HAP-1 (cell line): ENCODE measurements around the gene TMEM217.
"Not testable (repeated sequence)": the region's sequence is repeated elsewhere in the genome, so short reads cannot be mapped to it uniquely, and the experiment has no call there.

Source experiments
- DNase-seq, 2 experiments: peaks; one replicate each; pipeline ENCODE4 v3.0.0-alpha.2; 2016 to 2020; ENCODE audit warnings: low spot score in 2 of 2
- H3K27me3 ChIP-seq: fragments of 250-450 bp; sonication (Bioruptor Pico); 2 replicates; pipeline ENCODE4 v1.5.1; 2020; ENCODE audit warnings: low read depth, mild to moderate bottlenecking, moderate library complexity
- H3K36me3 ChIP-seq: fragments of 250-450 bp; sonication (Bioruptor Pico); replicated peaks from 2 replicates; pipeline ENCODE4 v1.5.1; 2020; ENCODE audit warnings: mild to moderate bottlenecking
- H3K4me1 ChIP-seq: fragments of 250-450 bp; sonication (Bioruptor Pico); 2 replicates; pipeline ENCODE4 v1.5.1; 2020; ENCODE audit warnings: mild to moderate bottlenecking
- H3K4me3 ChIP-seq: fragments of 250-450 bp; sonication (Bioruptor Pico); 2 replicates; pipeline ENCODE4 v1.5.1; 2020; ENCODE audit warnings: mild to moderate bottlenecking, moderate library complexity
- H3K9me3 ChIP-seq: fragments of 250-450 bp; sonication (Bioruptor Pico); 2 replicates; pipeline ENCODE4 v1.5.1; 2020; ENCODE audit warnings: mild to moderate bottlenecking, moderate library complexity
- in situ Hi-C: fragments of 300-500 bp; cut with MboI; formaldehyde crosslinking; loops from 3 replicates; pipeline ENCODE4 v1.14.3; 2020; ENCODE audit warnings: low sequenced_read_pairs, inconsistent platforms, mixed read lengths

The TMEM217 gene

GRCh38 chr6:37187321-37188022 is 70.5 kb downstream of the TMEM217 start:
- no peaks in the 10 kb centered on the region for H3K36me3 ChIP-seq
- H3K4me3 ChIP-seq = no peak overlapping the region
- no peaks in the 10 kb centered on the region for H3K4me1 ChIP-seq
- in situ Hi-C loops = no loop called here
- no peak for DNase-seq
- H3K9me3 ChIP-seq = no peaks in the 10 kb centered on the region
- H3K27me3 ChIP-seq = no peaks in the 10 kb centered on the region

GRCh38 chr6:37185949-37186720 is 71.8 kb downstream of the TMEM217 start:
- H3K9me3 ChIP-seq, H3K36me3 ChIP-seq, DNase-seq, in situ Hi-C loops, H3K4me1 ChIP-seq, H3K4me3 ChIP-seq, H3K27me3 ChIP-seq: not testable (repeated sequence)

- Histone ChIP-seq H3K36me3 (no peaks in the 10 kb centered on the region), H3K9me3 (no peaks in the 10 kb centered on the region), H3K4me1 (no peaks in the 10 kb centered on the region), H3K27me3 (no peaks in the 10 kb centered on the region), H3K4me3 (no peak overlapping the region)
- DNase-seq = no peak
- in situ Hi-C loops = no loop called here
Measured at GRCh38 chr6:37182736-37183590, 75.0 kb downstream of the TMEM217 start.

GRCh38 chr6:37180610-37181009 is 77.3 kb downstream of the TMEM217 start:
- H3K4me3 ChIP-seq, H3K4me1 ChIP-seq, DNase-seq, H3K27me3 ChIP-seq, H3K9me3 ChIP-seq, in situ Hi-C loops, H3K36me3 ChIP-seq: not testable (repeated sequence)

- Histone ChIP-seq H3K27me3 (no peaks in the 10 kb centered on the region), H3K36me3 (peaks cover 6% of the 10 kb centered on the region), H3K4me3 (no peak overlapping the region), H3K4me1 (no peaks in the 10 kb centered on the region; the same call in 1 of the 2 replicates), H3K9me3 (no peaks in the 10 kb centered on the region)
- DNase-seq = no peak
- in situ Hi-C loops = no loop called here
Measured at GRCh38 chr6:37180075-37180474, 77.9 kb downstream of the TMEM217 start.

- no peak overlapping the region for H3K4me3 ChIP-seq
- no peaks in the 10 kb centered on the region for H3K27me3 ChIP-seq
- no peak for DNase-seq
- no peaks in the 10 kb centered on the region for H3K9me3 ChIP-seq
- H3K4me1 ChIP-seq = no peaks in the 10 kb centered on the region; the same call in 1 of the 2 replicates
- in situ Hi-C loops = loop anchor here (10.0 kb wide), 1 partner anchor 153 kb away; no protein-coding TSS in a partner anchor
- peaks cover 27% of the 10 kb centered on the region for H3K36me3 ChIP-seq
Measured at GRCh38 chr6:37177935-37178517, 79.9 kb downstream of the TMEM217 start.

GRCh38 chr6:37177077-37177934 is 80.6 kb downstream of the TMEM217 start:
- Histone ChIP-seq H3K4me1 (peaks cover 3% of the 10 kb centered on the region; the same call in 1 of the 2 replicates), H3K36me3 (peaks cover 34% of the 10 kb centered on the region), H3K4me3 (no peak overlapping the region), H3K27me3 (no peaks in the 10 kb centered on the region), H3K9me3 (no peaks in the 10 kb centered on the region)
- no peak for DNase-seq
- in situ Hi-C loops = loop anchor here (10.0 kb wide), 1 partner anchor 153 kb away; no protein-coding TSS in a partner anchor

DNA sequence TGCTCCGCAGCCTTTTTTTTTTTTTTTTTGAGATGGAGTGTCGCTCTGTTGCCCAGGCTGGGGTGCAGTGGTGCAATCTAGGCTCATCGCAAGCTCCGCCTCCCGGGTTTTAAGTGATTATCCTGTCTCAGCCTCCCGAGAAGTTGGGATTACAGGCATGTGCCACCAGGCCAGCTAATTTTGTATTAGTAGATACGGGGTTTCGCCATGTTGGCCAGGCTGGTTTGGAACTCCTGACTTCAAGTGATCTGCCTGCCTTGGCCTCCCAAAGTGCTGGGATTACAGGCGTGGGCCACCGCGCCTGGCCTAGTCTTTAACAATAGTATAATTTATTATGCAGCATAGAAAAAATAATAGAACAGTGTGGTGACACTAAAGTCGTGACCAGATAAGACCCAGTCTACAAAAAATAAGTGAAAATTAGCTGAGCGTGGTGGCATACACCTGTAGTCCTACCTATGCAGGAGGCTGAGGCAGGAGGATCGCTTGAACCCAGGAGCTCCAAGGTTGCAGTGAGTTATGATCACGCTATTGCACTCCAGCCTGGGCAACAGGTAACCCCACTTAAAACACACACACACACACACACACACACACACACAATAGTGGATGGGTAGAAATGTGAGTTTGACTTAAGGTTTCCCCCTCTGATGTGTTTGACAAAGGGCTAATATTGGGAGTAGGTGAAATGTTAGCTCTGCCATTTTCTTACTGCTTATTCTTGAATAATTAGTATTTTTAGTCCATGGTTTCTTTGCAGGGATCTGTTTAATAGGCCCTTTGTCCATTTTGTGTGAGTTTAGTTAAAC is 81.5 kb downstream of the TMEM217 start:
- Histone ChIP-seq H3K9me3 (no peaks in the 10 kb centered on the region), H3K27me3 (no peaks in the 10 kb centered on the region), H3K4me1 (peaks cover 3% of the 10 kb centered on the region; the same call in 1 of the 2 replicates), H3K4me3 (no peak overlapping the region), H3K36me3 (peaks cover 38% of the 10 kb centered on the region)
- no peak for DNase-seq
- in situ Hi-C loops = loop anchor here (10.0 kb wide), 1 partner anchor 152 kb away; no protein-coding TSS in a partner anchor

GRCh38 chr6:37175332-37176267 is 82.3 kb downstream of the TMEM217 start:
- Histone ChIP-seq H3K36me3 (peaks cover 46% of the 10 kb centered on the region), H3K9me3 (no peaks in the 10 kb centered on the region), H3K4me1 (peaks cover 3% of the 10 kb centered on the region; the same call in 1 of the 2 replicates), H3K4me3 (no peak overlapping the region), H3K27me3 (no peaks in the 10 kb centered on the region)
- in situ Hi-C loops = loop anchor here (10.0 kb wide), 1 partner anchor 151 kb away; no protein-coding TSS in a partner anchor
- no peak for DNase-seq

DNA sequence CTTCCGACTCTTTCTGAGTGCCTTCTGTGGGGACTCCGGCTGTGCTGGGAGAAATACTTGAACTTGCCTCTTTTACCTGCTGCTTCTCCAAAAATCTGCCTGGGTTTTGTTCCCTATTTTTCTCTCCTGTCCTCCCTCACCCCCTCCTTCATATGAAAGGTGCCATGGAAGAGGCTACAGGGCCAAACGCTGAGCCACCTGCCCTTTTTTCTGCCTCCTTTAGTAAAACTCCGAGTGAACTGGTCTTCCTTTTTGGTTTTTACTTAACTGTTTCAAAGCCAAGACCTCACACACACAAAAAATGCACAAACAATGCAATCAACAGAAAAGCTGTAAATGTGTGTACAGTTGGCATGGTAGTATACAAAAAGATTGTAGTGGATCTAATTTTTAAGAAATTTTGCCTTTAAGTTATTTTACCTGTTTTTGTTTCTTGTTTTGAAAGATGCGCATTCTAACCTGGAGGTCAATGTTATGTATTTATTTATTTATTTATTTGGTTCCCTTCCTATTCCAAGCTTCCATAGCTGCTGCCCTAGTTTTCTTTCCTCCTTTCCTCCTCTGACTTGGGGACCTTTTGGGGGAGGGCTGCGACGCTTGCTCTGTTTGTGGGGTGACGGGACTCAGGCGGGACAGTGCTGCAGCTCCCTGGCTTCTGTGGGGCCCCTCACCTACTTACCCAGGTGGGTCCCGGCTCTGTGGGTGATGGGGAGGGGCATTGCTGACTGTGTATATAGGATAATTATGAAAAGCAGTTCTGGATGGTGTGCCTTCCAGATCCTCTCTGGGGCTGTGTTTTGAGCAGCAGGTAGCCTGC is 83.2 kb downstream of the TMEM217 start:
- no peak overlapping the region for H3K4me3 ChIP-seq
- H3K27me3 ChIP-seq = no peaks in the 10 kb centered on the region
- no peak for DNase-seq
- H3K4me1 ChIP-seq = peaks cover 3% of the 10 kb centered on the region; the same call in 1 of the 2 replicates
- H3K9me3 ChIP-seq = no peaks in the 10 kb centered on the region
- in situ Hi-C loops = loop anchor here (5.0 to 10.0 kb wide), 2 partner anchors 122 to 150 kb away; no protein-coding TSS in a partner anchor
- peaks cover 51% of the 10 kb centered on the region for H3K36me3 ChIP-seq
